Stimulated activated naive CD8-positive, alpha-beta T cell treated with anti-CD3 and anti-CD28 coated beads, Interleukin-15, Interleukin-2, amounts not matched to agents 100 U/mL and 50 U/mL, for 24 hours (primary cell): ENCODE measurements around the gene APIP.
A peak's percentile ranks its signal among the peaks of the same experiment; 100 is the strongest.

Experiments used
- ATAC-seq: fragments of 150-1000 bp; cut with Tn5 transposase; one replicate; pipeline ENCODE4 v1.10.0; 2021
- DNase-seq: peaks from one replicate; pipeline ENCODE4 v3.0.0; 2021

The APIP gene

GRCh38 chr11:34916015-34916842 is at the start of gene APIP, which contains the start of gene PDHX:
Gene APIP, minus strand, starts transcription at chr11:34916379. Its CDS starts 95 bp downstream, at chr11:34916284.
Gene PDHX, plus strand, starts transcription at chr11:34916618. Its CDS starts 38 bp downstream, at chr11:34916656.
- peak; percentile 100 for DNase-seq
- peak; percentile 95 for ATAC-seq

GRCh38 chr11:34964610-34965331 is 48.6 kb upstream of the APIP start:
- ATAC-seq: no peak
- DNase-seq: no peak

- ATAC-seq: no peak
These were observed 47.2 kb upstream of the APIP start for GRCh38 chr11:34963351-34963750.

GRCh38 chr11:34962034-34962433 is 45.9 kb upstream of the APIP start:
- no peak for DNase-seq
- ATAC-seq: no peak

More at GRCh38 chr11:34963351-34963750, 47.2 kb upstream of the APIP start:
- no peak for DNase-seq

GRCh38 chr11:34960277-34960676 is 44.1 kb upstream of the APIP start:
- no peak for ATAC-seq
- DNase-seq: no peak

GRCh38 chr11:34959770-34960169 is 43.6 kb upstream of the APIP start:
- DNase-seq (no peak), ATAC-seq (no peak)

- ATAC-seq: no peak
- no peak for DNase-seq
These were observed 41.4 kb upstream of the APIP start for GRCh38 chr11:34957606-34958005.

- no peak for ATAC-seq
These were observed 41.0 kb upstream of the APIP start for GRCh38 chr11:34957206-34957605.

GRCh38 chr11:34953955-34954354 is 37.8 kb upstream of the APIP start:
- DNase-seq (no peak), ATAC-seq (no peak)

More at GRCh38 chr11:34957206-34957605, 41.0 kb upstream of the APIP start:
- DNase-seq: no peak

- ATAC-seq: no peak
- no peak for DNase-seq
These were observed 32.5 kb upstream of the APIP start for GRCh38 chr11:34948696-34949095.

GRCh38 chr11:34944692-34945091 is 28.5 kb upstream of the APIP start:
- ATAC-seq: no peak
- no peak for DNase-seq

GRCh38 chr11:34941688-34942087 is 25.5 kb upstream of the APIP start:
- DNase-seq (no peak), ATAC-seq (no peak)

- DNase-seq (no peak), ATAC-seq (no peak)
These were observed 24.0 kb upstream of the APIP start for GRCh38 chr11:34940026-34940677.

- DNase-seq: no peak
- no peak for ATAC-seq
These were observed 22.4 kb upstream of the APIP start for GRCh38 chr11:34938611-34939010.

GRCh38 chr11:34936945-34937629 is 20.9 kb upstream of the APIP start:
- DNase-seq (no peak), ATAC-seq (no peak)

- DNase-seq: no peak
- no peak for ATAC-seq
These were observed 13.9 kb upstream of the APIP start for GRCh38 chr11:34929794-34930763.

- DNase-seq (no peak), ATAC-seq (no peak)
These were observed 12.9 kb upstream of the APIP start for GRCh38 chr11:34928960-34929680.

GRCh38 chr11:34928268-34928959 is 12.2 kb upstream of the APIP start:
- DNase-seq (no peak), ATAC-seq (no peak)

- ATAC-seq (no peak), DNase-seq (no peak)
These were observed 10.6 kb upstream of the APIP start for GRCh38 chr11:34926831-34927132.
